ENCODE measurements around the gene PRRX1.

Gene PRRX1

DNA sequence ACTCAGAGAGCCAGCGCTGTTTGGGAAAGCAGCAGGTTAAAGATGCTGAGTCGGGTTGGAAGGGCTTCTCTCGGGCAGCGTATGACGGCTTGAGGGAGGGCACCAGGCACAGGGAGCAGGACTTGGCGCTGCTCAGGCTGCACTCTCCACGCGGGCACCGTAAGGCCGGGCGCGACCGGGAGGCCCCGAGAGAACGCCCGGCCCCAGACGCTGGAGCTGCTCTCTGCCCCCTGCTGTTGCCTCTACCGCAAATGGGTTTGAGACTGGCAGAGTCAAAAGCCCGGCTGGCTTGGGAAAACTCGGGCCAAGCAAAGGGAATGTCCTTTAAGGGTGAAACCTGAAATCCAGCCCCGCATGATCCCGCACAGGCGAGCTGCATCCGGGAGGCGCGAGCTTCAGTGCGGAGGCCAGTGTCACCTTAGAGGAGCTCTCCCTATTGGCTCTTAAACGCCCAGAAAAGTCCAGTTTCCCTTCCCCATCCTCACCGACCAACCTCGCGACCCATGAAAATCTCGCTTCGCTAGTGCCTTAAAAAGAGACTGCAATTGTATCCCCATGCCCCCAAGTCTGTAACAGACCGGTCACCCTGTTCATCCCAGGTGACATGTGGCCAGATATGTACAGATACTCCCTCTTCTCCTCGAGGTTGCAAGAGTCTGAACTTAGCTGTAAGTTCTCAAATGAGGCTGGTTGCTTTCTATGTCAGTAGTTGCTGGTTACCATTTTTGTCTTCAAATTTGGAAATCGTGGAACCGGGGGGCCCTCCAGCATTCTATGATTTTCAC lies 1.1 kb downstream of the PRRX1 start:
- DNase-seq: no peak

DNA sequence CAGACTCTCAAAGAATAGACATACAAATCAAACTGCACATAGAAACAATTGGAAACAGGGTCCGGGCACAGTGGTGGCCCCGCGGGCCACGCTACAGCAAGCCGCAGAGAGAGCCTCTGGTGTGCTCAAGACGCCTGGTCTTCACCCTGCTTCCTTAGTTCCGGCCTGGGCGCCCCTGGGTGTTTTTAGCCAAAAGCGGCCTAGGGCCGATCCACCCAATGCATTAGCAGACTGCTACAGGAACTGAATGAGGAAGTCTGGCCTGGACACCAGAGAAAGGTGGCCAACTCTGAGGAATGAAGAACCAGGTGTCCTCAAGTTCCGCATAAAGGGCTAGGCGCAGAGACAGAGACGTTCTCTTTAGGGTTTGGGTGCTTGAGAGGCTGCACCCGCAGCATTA lies 1.7 kb downstream of the PRRX1 start:
- DNase-seq: no peak

DNA sequence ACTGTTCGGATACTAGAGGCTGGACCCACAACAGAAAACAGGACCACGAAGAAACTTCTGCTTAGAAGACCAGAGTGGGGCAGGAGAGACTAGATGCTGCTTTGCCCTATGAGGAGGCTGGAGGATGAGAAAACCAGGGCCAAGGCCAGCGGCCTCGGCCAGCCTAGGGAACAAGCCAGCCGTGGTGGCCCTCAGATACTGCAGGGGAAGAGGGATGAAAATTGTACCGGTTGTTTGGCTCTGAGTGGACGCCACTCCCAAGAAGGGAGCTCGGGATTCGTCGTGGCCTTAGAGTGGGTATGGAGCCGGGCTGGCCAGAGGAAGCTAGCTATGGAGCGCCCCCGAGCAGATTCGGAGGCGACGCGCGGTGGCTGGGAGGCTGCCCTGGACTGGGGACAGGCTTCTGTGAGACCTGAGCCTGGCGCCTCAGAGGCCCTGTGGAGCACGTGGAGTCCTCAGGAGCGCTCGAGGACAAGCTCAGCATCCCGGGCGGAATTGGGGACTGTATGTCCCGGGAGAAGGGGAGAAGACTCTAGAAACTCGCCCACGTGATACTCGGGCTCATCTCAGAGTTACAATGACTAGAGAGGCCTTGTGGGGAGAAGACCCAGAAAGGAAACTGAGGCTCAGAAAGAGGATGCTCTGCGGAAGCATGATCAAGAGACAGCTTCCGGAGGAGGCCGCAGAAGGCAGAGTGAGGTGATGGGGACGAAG lies 2.8 kb downstream of the PRRX1 start:
- DNase-seq: no peak

DNA sequence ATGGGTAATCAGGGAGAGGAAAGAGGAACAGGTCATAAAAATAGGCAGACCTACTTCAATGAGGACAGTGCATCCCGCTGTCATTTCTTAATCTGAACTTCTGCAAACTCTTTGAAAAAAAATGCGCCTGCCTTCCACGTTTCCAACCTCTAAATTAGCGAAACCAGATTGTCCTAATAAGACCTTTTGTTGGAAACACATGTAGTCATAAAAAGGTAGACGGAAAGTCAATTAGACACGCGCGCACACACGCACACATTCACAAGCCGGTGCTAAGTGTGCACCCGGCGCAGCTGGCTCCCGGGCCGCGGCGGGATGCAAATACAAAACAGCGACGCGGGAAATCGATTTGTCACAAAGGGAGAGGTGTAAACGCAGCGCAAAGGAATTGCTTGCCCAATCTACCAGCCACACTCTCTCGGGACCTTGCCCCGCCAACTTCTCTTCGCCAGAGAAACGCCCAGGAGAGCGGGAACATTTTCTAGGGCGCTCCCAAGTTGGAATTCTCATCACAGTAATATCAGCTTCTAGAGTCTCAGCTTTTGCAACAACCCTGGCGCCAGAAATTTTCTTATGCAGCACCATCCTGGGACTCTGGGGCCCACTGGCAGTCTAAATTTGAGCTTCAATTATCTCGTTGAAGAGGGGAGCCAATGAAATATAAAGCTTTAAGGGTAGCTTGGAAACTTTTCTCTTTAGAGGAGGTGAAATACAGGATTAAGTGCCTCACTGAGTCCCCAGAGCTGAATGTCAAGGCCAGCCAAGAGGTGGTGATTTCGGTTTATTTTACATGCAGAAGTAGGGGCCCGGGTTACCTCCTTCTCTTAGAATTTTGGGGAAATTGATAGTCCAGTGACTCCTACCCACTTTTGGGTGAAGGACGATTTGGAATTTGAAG lies 4.5 kb downstream of the PRRX1 start:
- DNase-seq: peak; percentile 14

DNA sequence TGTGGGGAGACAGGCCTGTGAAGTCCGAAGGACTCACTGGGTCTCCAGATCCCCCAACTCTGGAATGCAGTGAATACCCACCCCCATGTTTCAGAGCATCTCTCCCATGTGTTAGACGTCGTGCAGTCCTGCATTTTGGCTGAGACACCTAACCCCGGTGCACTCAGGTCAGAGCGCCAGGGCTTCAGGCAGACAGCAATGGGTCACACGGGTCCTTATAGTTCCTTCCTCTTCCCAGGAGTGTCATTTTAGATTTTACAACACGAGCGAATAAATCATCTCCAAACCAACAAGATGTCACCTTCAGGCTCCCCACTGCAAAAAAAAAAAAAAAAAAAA lies 5.1 kb downstream of the PRRX1 start:
- DNase-seq: no peak

DNA sequence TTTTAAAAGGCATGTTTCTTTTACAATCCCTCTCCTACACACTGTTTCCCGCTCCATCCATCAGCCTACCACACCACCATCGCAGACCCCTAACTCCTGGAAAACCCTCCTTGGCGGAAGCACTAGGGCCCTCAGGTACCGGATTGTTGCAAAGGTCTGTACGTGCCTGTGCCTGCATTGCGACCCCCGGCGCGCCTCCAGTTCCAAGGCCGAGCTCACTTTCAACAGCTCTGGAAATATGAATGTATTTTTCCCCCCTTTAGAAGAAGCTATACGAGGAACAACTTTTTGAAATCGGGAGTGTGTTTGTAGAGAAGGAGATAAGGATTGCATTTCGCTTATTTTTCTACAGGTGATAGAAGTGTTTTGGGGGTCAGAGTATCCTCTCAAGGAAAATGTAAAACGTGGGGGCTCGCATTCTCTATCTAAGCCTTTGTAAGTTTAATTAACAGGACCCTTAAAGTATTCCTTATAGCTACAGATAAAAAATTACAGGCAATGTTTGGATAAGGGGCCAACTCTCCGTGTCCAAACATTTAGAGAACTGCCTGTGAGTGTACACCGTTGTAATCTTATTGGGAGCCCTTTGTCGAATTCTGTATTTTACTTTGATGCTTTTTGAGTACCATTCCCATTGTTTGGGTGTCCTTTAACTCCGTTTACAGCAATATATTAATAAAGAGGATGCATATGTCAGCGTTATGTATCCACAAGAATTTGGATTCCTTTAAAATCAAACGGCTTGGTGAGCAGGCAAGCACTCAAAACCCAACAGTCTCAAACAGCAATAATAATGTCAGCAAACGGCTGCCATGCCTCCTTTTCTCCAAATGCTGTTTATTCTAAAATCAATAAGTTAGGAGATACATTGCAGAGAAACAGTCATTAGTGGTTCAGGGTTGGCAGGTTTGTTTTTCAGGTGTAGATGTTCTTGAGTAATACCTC lies 5.9 kb downstream of the PRRX1 start:
- no peak for DNase-seq

DNA sequence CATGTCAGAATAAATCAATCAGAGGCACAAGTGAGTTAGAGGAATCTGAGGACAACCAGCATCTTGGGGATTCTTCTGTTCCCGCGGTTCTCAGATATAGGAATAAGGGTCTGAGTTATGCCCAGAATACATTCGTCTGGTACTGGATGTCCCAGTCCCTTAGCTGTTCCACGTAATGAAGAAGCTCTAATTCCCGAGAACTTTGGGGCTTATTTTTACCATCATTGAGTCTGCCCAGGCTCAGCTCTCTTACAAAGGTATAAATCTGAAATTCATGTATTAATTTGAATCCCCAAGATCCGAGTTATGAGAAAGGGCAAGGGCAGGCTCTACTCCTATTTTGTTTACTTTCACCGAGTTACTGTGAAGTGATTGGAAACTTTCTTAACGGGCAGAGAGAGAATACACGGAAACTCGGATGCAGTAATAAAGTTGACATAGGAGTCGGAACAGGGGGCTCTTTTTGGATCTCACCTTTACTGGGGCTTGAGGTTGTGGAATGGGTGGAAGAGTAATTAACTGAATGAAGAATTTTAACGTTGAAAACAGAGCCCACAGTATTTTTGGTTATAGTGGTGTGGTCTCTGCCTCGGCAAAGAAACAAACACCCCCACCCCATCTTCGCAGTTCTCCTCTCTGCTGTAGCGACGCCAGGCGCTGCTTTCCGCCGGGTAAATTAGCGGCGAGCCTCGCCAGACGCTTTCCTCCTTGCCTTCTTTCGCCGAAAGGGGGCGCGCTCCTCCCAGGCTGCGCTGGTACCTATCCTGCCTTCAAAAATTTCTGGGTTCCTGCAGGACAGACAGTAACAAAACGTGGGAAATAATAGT lies 7.1 kb downstream of the PRRX1 start:
- DNase-seq: no peak

DNA sequence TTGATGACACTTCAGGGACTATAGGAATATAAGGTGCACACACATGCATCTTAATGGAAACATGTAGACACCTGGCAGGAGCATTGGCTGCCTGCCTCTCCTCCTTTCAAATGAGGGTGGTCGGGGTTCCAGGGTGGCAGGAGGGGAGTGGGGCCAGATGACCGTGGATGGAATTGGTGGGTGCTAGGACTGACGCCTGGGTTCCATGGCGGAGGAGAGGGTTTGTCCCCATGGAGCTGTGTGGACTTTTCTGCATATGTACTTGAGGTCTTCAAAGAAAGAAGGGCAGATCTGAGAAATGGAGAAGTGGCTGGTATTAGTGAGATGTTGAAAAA lies 7.7 kb downstream of the PRRX1 start:
- DNase-seq: no peak

DNA sequence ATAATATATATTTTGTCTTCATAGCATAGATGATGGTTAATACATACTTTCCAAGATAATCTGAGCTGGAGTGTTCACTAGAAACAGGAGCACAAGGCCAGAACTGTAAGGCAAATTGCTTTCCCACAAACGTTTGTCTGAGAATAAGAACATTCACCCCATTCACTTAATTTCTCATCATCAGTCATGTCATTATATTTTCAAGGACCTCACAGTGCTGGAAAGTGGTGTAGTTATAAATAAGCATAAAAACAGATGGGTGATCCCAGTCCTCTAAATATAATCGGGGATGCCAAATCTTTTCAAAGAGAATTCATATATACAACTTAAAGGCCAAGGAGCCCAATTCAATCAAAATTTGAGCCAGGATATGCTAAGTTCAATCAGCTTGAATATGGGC lies 8.4 kb downstream of the PRRX1 start:
- no peak for DNase-seq

DNA sequence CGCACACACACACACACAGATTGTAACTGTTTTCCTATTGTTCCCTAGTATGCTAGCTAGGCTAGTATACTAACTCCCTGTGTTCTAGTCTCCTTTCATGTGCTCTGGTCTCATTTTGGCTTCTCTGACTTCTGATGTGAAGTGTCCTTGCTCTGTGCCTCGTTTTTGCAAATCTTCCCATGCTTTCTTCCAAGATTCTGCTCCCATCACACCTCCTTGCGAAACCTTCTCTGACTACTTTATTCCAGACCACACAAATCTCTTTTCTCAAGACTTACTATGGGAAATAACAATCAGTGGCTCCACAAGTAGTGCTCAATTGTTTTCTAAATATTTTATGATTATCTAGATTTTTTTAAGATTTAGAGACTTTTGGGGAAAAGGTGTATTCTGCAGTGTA lies 10.3 kb downstream of the PRRX1 start:
- no peak for DNase-seq

DNA sequence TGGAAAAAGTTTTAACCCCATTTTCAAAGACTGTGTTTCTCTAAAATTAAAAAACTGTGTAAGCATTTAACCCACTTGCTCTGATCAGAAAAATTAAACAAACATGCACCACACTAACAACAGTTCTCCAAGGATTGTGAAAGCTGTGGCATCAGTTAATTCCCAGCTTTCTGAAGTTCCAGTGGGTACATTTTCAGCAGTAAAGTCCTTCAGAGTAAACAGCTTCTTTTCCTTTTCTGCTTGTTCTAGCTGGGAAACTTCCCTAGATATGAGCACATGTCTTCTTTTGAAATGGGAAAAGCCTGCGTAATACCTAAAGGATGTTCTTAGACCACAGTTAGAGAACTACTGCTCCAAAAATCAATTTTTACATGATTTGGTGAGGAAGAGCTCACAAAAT lies 11.1 kb downstream of the PRRX1 start:
- no peak for DNase-seq

DNA sequence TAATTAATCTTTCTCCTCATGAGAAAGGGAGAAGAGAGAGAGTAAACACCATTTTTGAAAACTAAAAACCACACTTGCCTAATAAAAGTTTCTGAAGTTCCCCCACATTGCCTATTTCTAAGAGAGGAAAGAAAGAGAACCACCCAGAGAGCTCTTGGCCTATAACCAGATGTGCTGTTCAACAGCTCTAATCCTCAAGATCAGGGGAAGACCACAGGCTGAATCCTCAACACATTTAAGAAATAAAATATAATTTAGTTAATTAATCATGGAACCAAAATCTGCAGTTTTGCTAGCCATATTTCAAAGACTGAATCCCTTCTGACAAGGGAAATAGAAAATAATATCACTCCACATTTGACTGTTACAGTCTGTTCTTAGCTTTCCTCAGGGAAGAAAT lies 11.9 kb downstream of the PRRX1 start:
- DNase-seq: no peak

DNA sequence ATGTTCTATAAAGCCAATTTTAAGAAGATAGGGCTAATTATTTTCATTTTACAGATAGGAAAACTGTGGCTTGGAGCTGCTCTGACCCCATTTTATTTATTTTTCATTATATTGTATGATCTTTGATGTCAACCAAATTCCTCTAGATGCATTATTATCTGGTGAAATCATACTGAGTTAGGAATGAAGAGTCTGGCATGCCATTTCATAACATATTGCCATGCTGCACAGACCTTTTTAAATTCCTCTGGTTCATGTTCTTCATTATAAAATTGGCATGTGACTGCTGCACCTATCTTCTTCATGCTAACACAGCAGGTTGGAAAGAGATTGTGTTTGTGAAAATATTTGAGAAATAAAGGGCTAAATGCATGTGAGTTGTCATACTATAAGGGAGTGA lies 12.7 kb downstream of the PRRX1 start:
- no peak for DNase-seq

DNA sequence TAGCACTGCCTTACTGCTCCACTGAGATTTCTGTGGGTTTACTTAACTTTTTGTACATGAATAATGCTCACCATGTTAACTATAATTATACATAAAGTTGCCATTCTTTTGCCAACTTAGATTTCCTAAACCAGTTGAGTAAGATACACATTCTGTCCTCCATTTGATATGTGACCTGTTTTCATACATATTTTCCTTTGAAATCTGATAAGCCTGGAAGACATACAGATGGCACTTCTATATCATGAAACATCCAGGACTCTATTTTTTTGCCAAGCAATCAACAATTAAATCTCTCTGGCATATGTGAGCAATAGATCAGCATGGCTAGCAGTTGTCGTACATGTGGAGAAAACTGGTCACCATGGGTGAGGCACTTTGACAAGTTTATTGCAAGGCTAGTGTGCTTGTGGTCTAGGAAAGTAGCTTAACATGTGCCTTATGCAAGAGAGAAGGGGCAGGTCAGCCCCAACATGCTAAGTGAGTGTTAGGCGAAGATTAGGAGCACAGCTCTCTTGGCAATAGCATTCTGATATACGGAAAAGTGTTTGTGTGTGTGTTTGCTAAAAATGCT lies 14.2 kb downstream of the PRRX1 start:
- no peak for DNase-seq

DNA sequence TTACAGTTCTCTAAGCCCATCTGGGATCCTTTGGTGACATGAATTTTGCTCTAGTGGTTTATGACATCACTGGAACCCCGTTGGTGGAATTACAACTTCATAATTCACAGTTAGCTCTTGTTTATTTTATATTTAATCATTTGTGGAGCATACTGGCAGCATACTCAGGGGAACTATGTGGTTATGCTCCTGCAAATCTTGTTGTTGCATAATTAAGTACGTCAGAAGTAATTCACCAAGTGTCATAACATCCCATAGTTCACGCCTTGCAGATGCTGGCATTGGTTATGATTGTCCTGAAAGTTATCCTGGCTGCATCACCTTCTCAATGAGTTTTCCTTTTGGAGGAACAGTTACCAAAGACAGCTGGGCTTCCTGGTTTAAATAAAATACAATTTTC lies 16.5 kb downstream of the PRRX1 start:
- no peak for DNase-seq

DNA sequence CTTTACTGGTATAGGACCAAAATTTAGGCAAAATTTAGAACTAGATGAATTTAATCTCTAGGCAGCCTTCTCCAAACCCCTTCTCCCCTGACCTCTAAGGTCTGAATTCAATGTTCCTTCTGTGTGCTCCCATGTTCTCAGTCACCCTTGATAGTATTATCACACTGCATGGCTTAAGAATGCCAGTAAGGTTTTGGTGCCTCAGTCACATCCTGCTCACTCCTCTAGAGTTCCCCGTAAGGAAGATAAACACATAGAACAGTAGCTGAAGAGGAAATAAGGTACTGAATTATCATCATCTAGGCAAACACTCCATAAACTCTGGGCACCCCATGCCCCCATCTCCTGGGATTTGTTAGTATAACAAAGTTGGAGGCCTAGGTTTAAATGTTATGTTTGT lies 18.2 kb downstream of the PRRX1 start:
- DNase-seq: no peak

DNA sequence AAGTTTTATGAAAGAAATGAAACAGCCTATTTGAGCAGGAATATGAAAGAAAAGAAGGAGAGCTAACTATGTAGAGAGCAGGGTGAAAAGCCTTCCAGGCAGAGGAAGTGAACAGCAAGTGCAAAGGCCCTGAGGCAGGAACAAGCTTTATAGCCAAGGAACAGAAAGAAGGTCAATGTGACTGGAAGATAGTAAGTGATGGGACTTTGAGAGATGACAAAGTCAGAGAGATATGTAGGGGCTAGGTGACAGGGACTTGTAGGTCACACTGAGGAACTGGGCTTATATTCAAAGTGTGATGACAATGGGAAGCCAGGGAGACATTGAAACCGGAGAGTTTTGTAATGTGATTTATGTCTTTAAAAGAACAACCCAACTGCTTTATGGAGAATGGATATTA lies 18.9 kb downstream of the PRRX1 start:
- DNase-seq: no peak

DNA sequence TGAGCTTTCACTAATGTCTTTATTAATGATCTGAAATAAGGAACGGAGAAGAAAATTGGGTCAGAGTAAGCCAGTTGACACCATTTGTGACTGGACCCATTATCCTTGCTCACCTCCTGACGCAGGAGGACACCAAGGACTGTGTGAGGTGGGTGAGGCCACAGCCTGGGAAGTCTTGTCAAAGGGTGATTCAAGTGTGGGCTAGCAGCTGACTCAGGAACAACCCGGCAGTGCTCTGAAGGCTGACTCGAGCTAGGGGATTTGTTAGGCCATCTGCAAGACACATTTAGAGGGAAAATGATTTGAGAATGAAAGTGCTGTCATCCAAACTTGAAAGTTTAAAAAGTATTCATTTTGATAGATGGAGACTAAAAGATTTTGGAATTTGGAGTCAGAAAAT lies 21.2 kb downstream of the PRRX1 start:
- no peak for DNase-seq

DNA sequence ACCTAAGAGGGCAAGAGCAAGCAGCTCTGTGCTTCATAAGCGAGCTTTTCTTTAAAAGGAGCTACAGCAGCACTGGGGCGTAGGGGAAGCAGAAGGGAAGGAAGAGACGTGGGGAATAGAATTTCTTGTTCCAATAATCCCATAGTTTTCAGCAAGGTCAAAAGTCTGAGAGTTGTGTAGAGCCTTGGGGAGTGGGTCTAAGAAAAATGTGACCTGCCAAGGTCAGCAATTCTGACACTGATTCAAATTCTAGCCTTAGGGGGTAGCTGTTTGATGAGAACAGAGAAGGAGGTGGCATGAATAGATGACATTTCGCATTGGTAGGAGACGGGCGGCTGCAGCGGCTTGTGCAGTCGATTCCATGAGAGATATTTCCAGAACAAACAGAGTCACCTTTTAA lies 22.4 kb downstream of the PRRX1 start:
- no peak for DNase-seq

DNA sequence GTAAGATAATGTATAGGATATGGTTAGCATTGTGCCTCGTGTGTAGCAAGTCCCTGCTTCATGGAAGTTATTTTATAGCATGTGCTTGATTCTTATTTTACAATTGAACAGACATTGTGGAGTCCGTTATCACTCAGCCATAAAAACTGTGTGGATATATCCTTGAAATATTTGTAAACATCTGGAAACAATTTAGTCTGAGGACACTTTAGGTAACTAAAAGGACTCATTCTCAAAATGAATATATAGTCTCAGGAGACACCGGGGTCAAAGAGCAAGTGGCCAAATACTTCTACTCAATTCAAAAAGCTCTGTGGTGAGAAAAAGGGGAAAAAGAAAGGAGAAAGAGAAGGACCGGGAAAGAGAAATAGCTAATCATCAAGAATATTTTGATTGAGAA lies 23.7 kb downstream of the PRRX1 start:
- no peak for DNase-seq

DNA sequence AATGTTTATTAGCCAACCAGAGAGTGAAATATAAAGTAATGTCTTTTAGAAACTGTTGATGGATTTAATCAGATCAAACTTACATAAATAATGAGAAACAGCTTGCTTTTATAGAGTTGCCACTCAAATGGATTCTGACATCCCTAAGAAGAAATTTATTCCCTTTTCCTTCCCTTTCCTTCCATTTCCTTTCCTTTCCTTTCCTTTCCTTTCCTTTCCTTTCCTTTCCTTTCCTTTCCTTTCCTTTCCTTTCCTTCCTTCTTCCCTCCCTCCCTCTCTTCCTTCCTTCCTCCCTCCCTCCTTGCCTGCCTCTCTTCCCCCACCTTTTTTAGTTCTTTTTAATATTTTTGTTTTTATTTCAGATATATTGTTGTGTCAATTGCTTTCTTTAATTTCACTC lies 27.3 kb downstream of the PRRX1 start:
- no peak for DNase-seq
